SK-N-SH treated with all-trans-retinoic acid at 6 μM for 48 hours (cell line): Measurements from ENCODE around the gene PHKG2.

ENCODE experiments used
- TOX ChIP-seq: fragments of 250-450 bp; sonication (Bioruptor Pico); IDR thresholded peaks from 2 replicates; pipeline ENCODE4 v1.8.0; 2021; ENCODE audit warnings: mild to moderate bottlenecking, moderate library complexity, borderline replicate concordance
- ZNF70 ChIP-seq: fragments of 450-650 bp; formaldehyde crosslinking; IDR thresholded peaks from 2 replicates; pipeline ENCODE4 v1.5.0; 2020; ENCODE audit warnings: mild to moderate bottlenecking, moderate library complexity

DNA sequence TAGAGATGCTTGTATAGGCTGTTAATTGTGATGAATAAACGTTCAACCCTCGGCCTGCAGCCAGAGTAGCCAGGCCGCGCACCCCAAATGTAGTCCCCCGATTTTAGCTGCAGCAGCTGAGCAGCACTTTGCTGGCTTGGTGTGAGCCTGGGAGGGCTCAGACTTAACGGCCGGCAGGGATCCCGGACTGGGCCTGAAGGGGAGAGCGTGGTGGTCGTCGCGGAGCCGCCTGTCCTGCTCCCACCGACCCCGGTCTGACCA is 26.8 kb downstream of the PHKG2 start:
- TF ChIP-seq TOX (CRISPR knock-in tag) = no peak
- no peak for TF ChIP-seq ZNF70
